NCI-H510A treated with DMSO at 0.1 percent for 48 hours (cell line): ENCODE results near the gene LONRF3.
A peak's percentile ranks its signal among the peaks of the same experiment; 100 is the strongest.

Experiments used
- DNase-seq: peaks from one replicate; lab custom pipeline; 2025; lab: John Stamatoyannopoulos, UW

Gene LONRF3

DNA sequence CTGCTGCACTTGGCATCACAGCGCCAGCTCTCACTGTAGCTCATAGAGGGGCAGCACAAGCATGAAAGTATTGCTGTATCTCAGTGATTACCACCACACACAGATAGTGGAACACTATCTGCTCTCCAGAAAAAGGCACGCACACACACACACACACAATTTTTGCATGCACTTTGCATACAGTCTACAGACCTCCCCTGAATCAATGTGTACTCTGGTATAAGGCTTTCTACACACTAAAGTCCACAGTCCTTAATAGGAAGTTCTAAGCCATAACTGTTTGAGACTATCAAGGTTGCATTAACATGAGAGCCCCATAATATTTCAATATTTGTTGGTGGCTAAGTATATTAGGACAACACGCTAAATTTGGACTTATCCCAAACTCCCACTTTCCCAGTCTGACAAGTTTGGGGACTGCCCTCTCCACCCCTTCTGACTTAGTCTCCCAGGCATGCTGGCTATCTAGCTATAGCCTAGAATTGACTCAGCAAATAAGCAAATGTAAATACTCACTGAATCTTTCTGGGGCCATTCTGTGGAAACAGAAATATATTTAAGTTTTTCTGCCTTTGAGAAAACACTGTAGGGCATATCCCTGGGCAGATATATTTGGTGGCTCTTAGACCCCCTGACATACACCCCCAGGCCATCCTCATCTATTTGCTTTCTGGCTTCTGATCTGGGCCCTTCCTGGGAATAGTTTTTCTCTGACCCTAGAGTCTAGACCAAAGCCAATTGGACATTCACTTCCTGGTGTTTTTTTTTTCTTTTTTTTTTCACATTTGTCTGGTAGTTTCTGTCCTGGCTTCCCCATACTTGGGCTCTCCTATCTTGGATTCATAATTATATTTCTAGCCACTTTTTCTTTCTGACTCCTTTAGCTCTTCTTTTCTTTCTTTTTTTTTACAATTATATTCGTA, 62.0 kb downstream of the LONRF3 start:
- no peak for DNase-seq

DNA sequence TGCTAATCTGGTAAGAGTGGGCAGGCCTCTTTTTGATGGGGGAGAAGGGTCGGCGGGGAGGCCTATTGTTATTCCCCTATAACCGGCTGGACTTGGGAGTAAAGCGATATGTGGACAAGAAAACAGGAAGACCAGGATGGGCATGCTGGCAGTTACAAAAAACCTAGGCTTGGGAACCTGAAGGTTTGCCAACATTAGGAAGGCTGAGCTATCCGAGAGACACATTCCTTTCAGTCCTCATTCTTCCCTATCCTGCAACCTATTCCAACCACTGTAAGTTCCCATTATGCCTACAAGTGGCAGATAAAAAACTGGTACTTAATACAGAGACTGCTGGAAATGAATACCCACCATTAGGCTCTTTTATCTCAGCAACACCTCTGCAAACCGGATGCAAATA, 66.0 kb downstream of the LONRF3 start:
- no peak for DNase-seq

DNA sequence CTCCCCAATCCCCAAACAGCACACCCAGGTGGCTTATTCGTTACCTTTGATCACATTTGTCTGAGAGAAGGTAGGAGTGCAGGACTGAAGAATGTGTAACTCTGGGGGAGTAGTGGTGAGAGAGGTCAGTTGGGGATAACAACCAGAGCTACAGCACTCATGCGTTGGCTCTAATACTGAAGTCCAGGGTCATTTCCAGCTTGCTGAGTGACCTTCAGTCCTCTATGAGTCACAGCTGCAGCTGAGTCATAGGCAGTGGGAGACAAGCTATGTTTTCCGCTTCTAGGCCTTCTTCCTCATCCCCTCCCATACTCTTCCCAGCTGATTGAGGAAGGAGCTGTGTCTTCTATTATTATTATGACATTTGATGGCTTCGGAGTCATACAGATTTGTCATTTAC, 66.8 kb downstream of the LONRF3 start:
- no peak for DNase-seq

DNA sequence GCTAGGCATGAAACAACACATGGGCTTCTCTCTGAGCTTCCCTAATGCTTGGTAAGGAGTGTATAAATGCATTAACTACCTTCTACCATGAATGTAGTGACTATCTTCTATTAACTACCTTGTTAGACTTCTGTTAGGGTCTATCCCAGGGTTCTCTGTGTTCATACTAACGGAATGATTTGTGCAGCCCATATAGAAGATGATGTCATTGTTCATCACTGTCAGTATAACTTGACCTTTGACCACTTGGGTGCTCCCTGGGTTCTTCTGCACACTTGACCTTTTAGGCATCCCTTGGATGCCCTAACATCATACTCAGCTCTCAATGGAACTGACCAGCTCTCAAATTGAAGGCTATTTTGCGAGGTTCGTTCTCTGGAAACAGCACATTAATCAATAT, 67.6 kb downstream of the LONRF3 start:
- DNase-seq = no peak

DNA sequence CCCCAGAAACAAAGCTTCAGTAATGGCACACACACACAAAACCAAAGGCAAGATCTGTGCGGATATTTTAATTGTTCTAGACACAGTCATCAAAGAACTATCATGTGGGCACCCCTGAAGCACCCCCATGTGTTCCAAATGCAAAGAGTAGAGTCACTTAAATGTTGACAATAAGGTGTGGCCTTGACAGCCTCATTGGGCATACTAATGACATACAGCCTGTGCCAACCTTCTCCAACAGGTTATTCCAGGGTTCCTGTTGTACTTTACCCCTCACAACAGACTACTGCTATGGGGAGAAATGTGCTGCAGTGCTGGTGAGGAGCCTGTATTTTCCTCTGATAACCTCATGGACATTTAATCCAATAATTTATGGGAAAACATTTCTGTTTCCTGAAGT, 68.6 kb downstream of the LONRF3 start:
- no peak for DNase-seq

DNA sequence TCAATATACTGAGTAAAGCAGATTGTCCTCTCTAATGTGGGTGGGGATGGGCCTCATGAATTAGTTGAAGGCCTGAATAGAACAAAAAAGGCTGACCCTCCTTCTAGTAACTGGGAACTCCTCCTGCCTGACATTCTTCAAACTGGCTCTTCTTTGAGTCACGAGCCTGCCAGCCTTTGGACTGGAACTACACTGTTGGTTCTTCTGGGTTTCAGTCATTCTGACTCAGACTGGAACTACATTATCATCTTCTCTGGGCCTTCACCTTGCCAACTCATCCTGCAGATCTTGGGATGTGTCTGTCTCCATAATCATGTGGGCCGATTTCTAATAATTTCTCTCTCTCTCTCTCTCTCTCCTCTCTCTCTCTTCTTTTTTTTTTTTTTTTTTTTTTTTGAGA, 71.5 kb downstream of the LONRF3 start:
- DNase-seq = no peak

DNA sequence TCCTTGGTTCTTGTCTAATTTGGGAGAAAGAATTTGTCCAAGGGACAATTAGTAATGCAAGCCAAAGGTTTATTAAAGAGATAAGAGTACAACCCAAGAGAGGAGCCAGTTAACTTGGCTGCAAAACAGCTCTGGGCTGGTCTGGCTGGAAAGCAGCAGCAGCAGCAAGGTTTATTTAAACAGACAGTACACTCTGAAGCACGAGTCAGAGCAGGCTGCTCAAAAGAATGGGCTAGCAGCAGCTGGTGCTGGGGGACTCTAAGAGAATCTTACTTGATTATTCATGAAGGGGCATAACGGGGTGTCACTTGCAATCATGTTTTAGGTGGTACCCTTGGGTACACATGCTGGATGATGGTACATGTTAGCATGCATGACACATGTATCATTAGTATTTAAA, 81.3 kb downstream of the LONRF3 start:
- no peak for DNase-seq

DNA sequence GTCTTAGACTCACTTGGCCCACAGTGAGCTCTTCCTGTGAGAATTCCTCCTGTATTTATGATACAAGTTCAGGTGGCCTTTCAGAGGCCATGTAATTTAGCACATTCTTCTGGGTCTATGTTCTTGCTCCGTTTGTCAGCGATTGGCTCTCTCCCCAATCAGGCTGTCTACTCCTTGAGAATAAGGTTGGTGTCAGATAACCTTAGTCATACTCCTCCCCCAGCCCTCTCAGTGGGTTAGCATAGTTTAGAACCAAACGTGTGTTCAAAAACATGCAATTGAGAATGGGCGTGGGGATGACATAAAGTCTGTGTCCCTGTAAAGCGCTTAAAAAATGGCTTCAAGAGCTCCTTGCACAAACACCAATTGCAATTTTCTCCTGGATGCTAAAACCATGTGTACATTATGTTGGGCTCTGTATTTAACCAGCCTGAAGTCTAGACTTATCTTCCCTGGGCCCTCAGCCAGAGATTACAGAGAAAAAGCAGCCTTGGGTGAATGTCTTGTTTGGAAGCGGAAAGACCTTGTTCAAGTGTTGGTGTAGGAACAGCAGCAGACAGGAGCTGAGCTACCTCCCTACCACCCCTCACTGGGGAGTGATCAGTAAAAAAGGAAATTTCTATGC, 88.4 kb downstream of the LONRF3 start:
- no peak for DNase-seq

DNA sequence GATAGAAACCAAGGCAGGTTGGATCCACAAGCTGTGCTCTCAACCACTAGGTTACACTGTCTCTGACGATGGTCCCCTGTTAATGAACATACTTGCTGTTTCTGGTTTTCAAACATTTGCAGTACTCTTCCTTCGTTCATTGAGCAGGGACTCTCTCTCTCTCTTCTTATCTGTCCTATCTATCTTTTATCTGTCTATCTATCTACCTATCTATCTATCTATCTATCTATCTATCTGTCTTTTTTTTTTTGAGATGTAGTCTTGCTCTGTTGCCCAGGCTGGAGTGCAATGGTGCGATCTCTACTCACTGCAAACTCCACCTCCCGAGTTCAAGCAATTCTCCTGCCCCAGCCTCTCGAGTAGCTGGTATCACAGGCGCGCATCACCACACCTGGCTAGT, 89.0 kb downstream of the LONRF3 start:
- DNase-seq = no peak

DNA sequence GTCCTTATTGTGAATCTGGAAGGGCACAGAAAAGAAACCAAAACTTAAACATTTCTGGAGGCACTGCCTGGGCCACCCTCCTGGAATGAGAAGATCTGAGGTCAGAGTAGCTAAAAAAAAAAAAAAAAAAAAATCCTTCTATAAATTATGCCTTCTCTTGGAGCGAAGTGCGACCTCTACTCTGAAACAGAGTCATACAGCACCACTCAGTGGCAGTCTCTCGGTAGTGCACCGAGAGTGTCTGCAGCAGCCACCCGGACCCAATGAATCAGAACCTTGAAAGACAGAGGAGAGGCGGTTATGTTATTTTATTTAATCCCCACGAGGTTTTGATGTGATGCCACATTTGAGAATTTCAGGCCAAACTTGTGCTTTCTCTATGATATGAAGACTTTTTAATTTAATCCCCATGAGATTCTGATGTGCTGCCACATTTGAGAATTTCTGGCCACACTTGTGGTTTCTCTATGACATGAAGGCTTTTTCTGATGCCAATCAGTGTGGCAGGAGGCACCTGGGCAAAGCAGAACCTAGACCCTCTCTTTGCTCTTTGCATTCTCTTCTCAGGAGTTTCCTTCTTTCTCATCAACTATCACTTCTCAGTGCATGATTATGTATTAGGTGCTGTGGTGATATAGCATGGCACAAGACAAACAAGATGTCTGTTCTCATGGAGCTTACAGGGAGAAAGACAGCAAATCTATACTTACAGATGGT, 92.8 kb downstream of the LONRF3 start:
- peak; percentile 2 for DNase-seq
